HL-60 (cell line): ENCODE results near the gene STK33.

ENCODE experiments used
- DNase-seq, 2 experiments: peaks; one replicate each; pipeline ENCODE4 v3.0.0-alpha.2; 2010 to 2020; ENCODE audit warnings: low read depth in 1 of 2, low spot score in 1 of 2
- H3K27ac ChIP-seq: fragments of 250-450 bp; sonication (Bioruptor Pico); replicated peaks from 2 replicates; pipeline ENCODE4 v1.5.1; 2020; ENCODE audit warnings: mild to moderate bottlenecking, moderate library complexity
- H3K27me3 ChIP-seq: fragments of 250-450 bp; sonication (Bioruptor Pico); 2 replicates; pipeline ENCODE4 v1.5.1; 2021; ENCODE audit warnings: mild to moderate bottlenecking, moderate library complexity; ENCODE audit not compliant: insufficient read depth, poor library complexity, severe bottlenecking
- H3K4me3 ChIP-seq: replicated peaks from 2 replicates; pipeline ENCODE4 v1.5.1; 2011; ENCODE audit warnings: mild to moderate bottlenecking, control low read depth, low read length; ENCODE audit not compliant: insufficient read depth
- GABPA ChIP-seq: IDR thresholded peaks from 2 replicates; pipeline ENCODE4 v1.6.1; 2012; ENCODE audit warnings: low read depth
- POLR2AphosphoS5 ChIP-seq: IDR thresholded peaks from 2 replicates; pipeline ENCODE4 v1.6.1; 2012; ENCODE audit warnings: low read depth
- REST ChIP-seq: IDR thresholded peaks from 2 replicates; pipeline ENCODE4 v1.6.1; 2012; ENCODE audit warnings: low read depth; ENCODE audit not compliant: insufficient replicate concordance
- SPI1 ChIP-seq: IDR thresholded peaks from 2 replicates; pipeline ENCODE4 v1.6.1; 2012; ENCODE audit warnings: low read depth, mild to moderate bottlenecking, borderline replicate concordance
- TF ChIP-seq, protein P1 (sequence below): IDR thresholded peaks from one replicate; pipeline ENCODE4 v1.5.1; 2011; ENCODE audit warnings: low read length, control low read depth, inconsistent platforms; ENCODE audit not compliant: insufficient read depth

The STK33 gene

DNA sequence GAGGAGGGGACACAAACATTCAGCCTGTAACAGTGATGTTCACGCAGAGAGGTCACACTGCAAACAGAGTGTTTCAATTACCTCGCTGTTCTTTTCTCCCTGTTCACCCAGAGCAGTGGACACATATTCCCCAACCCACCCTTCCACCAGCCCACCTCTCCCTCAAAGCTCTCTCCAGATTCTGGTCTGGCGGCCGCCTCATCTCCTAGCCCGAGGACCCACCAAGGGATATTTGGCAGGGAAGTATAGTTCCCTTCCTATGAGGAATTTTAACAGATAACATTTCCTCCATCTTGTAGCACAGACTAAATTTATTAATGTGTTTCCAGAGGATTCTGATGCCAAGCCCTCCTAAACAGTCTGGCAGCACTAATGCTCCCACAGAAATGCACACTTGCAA, 219.3 kb downstream of the STK33 start:
- Histone ChIP-seq H3K27ac (no peak overlapping the region), H3K27me3 (no peaks in the 10 kb centered on the region), H3K4me3 (no peak overlapping the region)
- DNase-seq = no peak
- no peak for TF ChIP-seq REST
- no peak for TF ChIP-seq GABPA
- no peak for TF ChIP-seq POLR2AphosphoS5

GRCh38 chr11:8373519-8374432, 220.3 kb downstream of the STK33 start:
- no peak overlapping the region for H3K27ac ChIP-seq
- DNase-seq = no peak
- H3K4me3 ChIP-seq = no peak overlapping the region
- no peaks in the 10 kb centered on the region for H3K27me3 ChIP-seq
- TF ChIP-seq POLR2AphosphoS5 (no peak), REST (no peak), SPI1 (no peak), GABPA (no peak)
- TF ChIP-seq, protein P1, sequence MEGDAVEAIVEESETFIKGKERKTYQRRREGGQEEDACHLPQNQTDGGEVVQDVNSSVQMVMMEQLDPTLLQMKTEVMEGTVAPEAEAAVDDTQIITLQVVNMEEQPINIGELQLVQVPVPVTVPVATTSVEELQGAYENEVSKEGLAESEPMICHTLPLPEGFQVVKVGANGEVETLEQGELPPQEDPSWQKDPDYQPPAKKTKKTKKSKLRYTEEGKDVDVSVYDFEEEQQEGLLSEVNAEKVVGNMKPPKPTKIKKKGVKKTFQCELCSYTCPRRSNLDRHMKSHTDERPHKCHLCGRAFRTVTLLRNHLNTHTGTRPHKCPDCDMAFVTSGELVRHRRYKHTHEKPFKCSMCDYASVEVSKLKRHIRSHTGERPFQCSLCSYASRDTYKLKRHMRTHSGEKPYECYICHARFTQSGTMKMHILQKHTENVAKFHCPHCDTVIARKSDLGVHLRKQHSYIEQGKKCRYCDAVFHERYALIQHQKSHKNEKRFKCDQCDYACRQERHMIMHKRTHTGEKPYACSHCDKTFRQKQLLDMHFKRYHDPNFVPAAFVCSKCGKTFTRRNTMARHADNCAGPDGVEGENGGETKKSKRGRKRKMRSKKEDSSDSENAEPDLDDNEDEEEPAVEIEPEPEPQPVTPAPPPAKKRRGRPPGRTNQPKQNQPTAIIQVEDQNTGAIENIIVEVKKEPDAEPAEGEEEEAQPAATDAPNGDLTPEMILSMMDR = no peak

- no peak for DNase-seq
- no peak overlapping the region for H3K4me3 ChIP-seq
- TF ChIP-seq GABPA = no peak
- no peaks in the 10 kb centered on the region for H3K27me3 ChIP-seq
- H3K27ac ChIP-seq = no peak overlapping the region
Measured at GRCh38 chr11:8372641-8373381, 221.2 kb downstream of the STK33 start.

DNA sequence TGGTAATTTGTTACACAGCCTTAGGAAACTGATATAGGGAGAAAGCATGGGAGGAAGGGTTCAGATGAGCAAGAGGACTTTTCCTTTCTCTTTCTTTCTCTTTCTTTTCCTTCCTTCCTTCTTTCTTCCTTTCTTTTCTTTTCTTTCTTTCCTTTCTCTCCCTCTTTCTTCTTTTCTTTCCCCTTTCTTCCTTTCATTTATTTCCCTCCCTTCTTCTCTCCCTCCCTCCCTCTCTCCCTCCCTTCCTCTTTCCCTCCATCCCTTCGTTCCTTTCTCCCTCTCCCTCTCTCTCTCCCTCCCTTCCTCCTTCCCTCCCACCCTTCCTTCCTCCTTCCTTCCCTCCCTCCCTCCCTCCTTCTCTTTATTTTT, 222.5 kb downstream of the STK33 start:
- no peak overlapping the region for H3K27ac ChIP-seq
- no peak for DNase-seq
- H3K4me3 ChIP-seq = no peak overlapping the region
- no peaks in the 10 kb centered on the region for H3K27me3 ChIP-seq
- TF ChIP-seq GABPA = no peak
- no peak for TF ChIP-seq REST
- TF ChIP-seq, protein P1 = no peak
- TF ChIP-seq POLR2AphosphoS5 = no peak
- TF ChIP-seq SPI1 = no peak
